Adrenal gland (tissue), 12 donors: ENCODE results near the gene COL8A1. TPM values are rescaled to one million over a fixed set of nuclear protein-coding genes. Genes with fewer than 3 reads are reported as not detected.
A peak's percentile ranks its signal among the peaks of the same experiment; 100 is the strongest.

Source experiments
- DNase-seq, 7 donors: peaks; one replicate each; pipeline ENCODE4 v3.0.0-alpha.2; 2019 to 2020
- H3K27ac ChIP-seq, 5 donors: fragments of 200-600 bp; sonication (generic) in 4 of 5; 1 replicate in 3 of 5; 2 replicates in 2 of 5; pipeline versions ENCODE4 v1.5.1 to v1.8.0; 2016 to 2020; ENCODE audit warnings: mild to moderate bottlenecking in 1 of 5
- H3K27me3 ChIP-seq: fragments of 200-600 bp; 2 replicates; pipeline ENCODE4 v1.8.0; 2021
- H3K36me3 ChIP-seq, 2 donors: fragments of 200-600 bp; replicated peaks in 1 of 2; 1 replicate in 1 of 2; 2 replicates in 1 of 2; pipeline versions ENCODE4 v1.5.1 to v1.8.0; 2018 to 2022
- H3K4me1 ChIP-seq, 2 donors: fragments of 200-600 bp; replicated peaks in 1 of 2; 1 replicate in 1 of 2; 2 replicates in 1 of 2; pipeline versions ENCODE4 v1.5.1 to v1.8.0; 2018 to 2021
- H3K4me3 ChIP-seq, 4 donors: fragments of 200-600 bp; sonication (generic) in 3 of 4; one replicate each; pipeline ENCODE4 v1.5.1; 2016 to 2018
- H3K9me3 ChIP-seq, 3 donors: fragments of 200-600 bp; sonication (generic) in 1 of 3; replicated peaks in 1 of 3; 1 replicate in 2 of 3; 2 replicates in 1 of 3; pipeline versions ENCODE4 v1.5.1 to v1.8.0; 2016 to 2021
- CTCF ChIP-seq, 6 experiments: fragments of 450-650 bp in 4 of 6; fragments of 200-600 bp in 2 of 6; sonication (generic) in 1 of 6; IDR thresholded peaks; 1 replicate in 5 of 6; 2 replicates in 1 of 6; pipeline versions ENCODE4 v1.5.1 to v1.8.0; 2016 to 2021; ENCODE audit warnings: antibody characterized with exemption in 6 of 6, mild to moderate bottlenecking in 2 of 6, moderate library complexity in 1 of 6
- POLR2A ChIP-seq, 2 donors: fragments of 450-650 bp; IDR thresholded peaks; one replicate each; pipeline ENCODE4 v1.6.1; 2017; ENCODE audit warnings: antibody characterized with exemption in 2 of 2, mild to moderate bottlenecking in 2 of 2, moderate library complexity in 1 of 2
- WGBS, 4 donors: extraction: QIAGEN DNeasy Blood & Tissue Kit in 2 of 4; methylation state at CpG; one replicate each; pipeline versions ENCODE4 v1.1.5 to v1.1.7; 2013 to 2017; 5-methylcytosine and 5-hydroxymethylcytosine counted together
- intact Hi-C, 2 donors: fragments of 100-400 bp; cut with DNase I; formaldehyde crosslinking; loops; one replicate each; pipeline versions ENCODE4 v1.14.1 to v1.15.0; 2022 to 2023
- polyA plus RNA-seq, 3 donors: library from polyadenylated mRNA; stranded (reverse); fragments of 200-250 nt in 2 of 3; fragments of 350-450 nt in 1 of 3; fragmentation: Illumina TruSeq in 1 of 3; extraction: RNeasy Lipid Tissue Mini Kit (QIAGEN cat#74804) in 1 of 3; gene quantifications; one replicate each; pipeline ENCODE4 v1.2.3, GENCODE V29; 2013 to 2014
- total RNA-seq, 9 donors: library from RNA; depleted of rRNA in 4 of 9; stranded (reverse); fragments of >200 nt in 4 of 9; fragments of 120-200 nt in 1 of 9; fragmentation: NEBNext Ultra II Directional in 1 of 9; extraction: Animal tissue kit (Norgen Biotek cat#: 25700) in 1 of 9; gene quantifications; one replicate each; pipeline versions ENCODE4 v1.1.0 to v1.2.4, GENCODE V29; 2013 to 2023
- donor health status: healthy with polysubstance abuse.
- donor health status: Bipolar disorder and iron deficiency.
- donor health status: DM: yes; HTN: yes; CAD: no.
- donor health status: DM: no; HTN: no; CAD: no.
- donor health status: DM: no; HTN: no; CAD: no.
- donor health status: DM: yes; HTN: yes; CAD: no.

COL8A1 gene
- total and polyA plus RNA-seq, 12 donors: 0.94 to 59.2 (median 15.9) TPM

GRCh38 chr3:99644017-99644416, 5.6 kb downstream of the COL8A1 start:
- intact Hi-C loops: no loop called here
- TF ChIP-seq CTCF (IDR thresholded peaks at IDR 0.05) (no peak), POLR2A (IDR thresholded peaks at IDR 0.05) (no peak)
- no peak overlapping the region for H3K4me3 ChIP-seq
- no peak for DNase-seq
- H3K27me3 ChIP-seq: no peaks in the 10 kb centered on the region
- no peaks in the 10 kb centered on the region for H3K4me1 ChIP-seq
- no peak overlapping the region for H3K27ac ChIP-seq
- no peaks in the 10 kb centered on the region for H3K9me3 ChIP-seq
- H3K36me3 ChIP-seq: no peaks in the 10 kb centered on the region

- intact Hi-C loops: no loop called here
- Histone ChIP-seq H3K27me3 (no peaks in the 10 kb centered on the region), H3K4me3 (no peak overlapping the region), H3K4me1 (no peaks in the 10 kb centered on the region), H3K36me3 (no peaks in the 10 kb centered on the region), H3K27ac (peak overlapping the region in 1 of 5 donors; percentile 6), H3K9me3 (no peaks in the 10 kb centered on the region)
- WGBS, 4 donors: 76 to 84% (median 78%) methylated on average over 3 of the region's 3 CpGs
- no peak for TF ChIP-seq CTCF (IDR thresholded peaks at IDR 0.05)
- no peak for TF ChIP-seq POLR2A (IDR thresholded peaks at IDR 0.05)
- no peak for DNase-seq
Measured at GRCh38 chr3:99644746-99645145, 6.4 kb downstream of the COL8A1 start.

- Histone ChIP-seq H3K36me3 (no peaks in the 10 kb centered on the region), H3K9me3 (no peaks in the 10 kb centered on the region), H3K4me3 (no peak overlapping the region), H3K27me3 (no peaks in the 10 kb centered on the region), H3K27ac (peak overlapping the region in 2 of 5 donors; percentile 17 to 38), H3K4me1 (no peaks in the 10 kb centered on the region)
- intact Hi-C loops: no loop called here
- 59 to 66% (median 63%) methylated on average over 5 of the region's 5 CpGs for WGBS, 4 donors
- no peak for TF ChIP-seq POLR2A (IDR thresholded peaks at IDR 0.05)
- TF ChIP-seq CTCF (IDR thresholded peaks at IDR 0.05): peak; percentile 21 to 59 (median 42)
- no peak for DNase-seq
Measured at GRCh38 chr3:99645277-99646106, 7.1 kb downstream of the COL8A1 start.

GRCh38 chr3:99646107-99646435, 7.7 kb downstream of the COL8A1 start:
- WGBS, 4 donors: 70 to 84% (median 79%) methylated on average over 1 of the region's 1 CpG
- Histone ChIP-seq H3K27me3 (no peaks in the 10 kb centered on the region), H3K4me1 (peaks cover 0 to under 1% of the 10 kb centered on the region in 2 donors), H3K4me3 (no peak overlapping the region), H3K36me3 (no peaks in the 10 kb centered on the region), H3K9me3 (no peaks in the 10 kb centered on the region), H3K27ac (peak overlapping the region in 1 of 5 donors; percentile 38)
- DNase-seq: no peak
- no peak for TF ChIP-seq POLR2A (IDR thresholded peaks at IDR 0.05)
- TF ChIP-seq CTCF (IDR thresholded peaks at IDR 0.05): no peak
- intact Hi-C loops: no loop called here
